Vagina (tissue), 2 donors: Measurements from ENCODE around the gene DYTN.

ENCODE experiments used
- CTCF ChIP-seq, 3 experiments: fragments of 450-650 bp in 2 of 3; fragments of 200-600 bp in 1 of 3; sonication (generic) in 1 of 3; IDR thresholded peaks; one replicate each; pipeline ENCODE4 v1.5.1; 2017 to 2019; ENCODE audit warnings: antibody characterized with exemption in 3 of 3, mild to moderate bottlenecking in 2 of 3, moderate library complexity in 2 of 3
- POLR2A ChIP-seq, 2 donors: fragments of 450-650 bp; IDR thresholded peaks; one replicate each; pipeline ENCODE4 v1.6.1; 2017; ENCODE audit warnings: antibody characterized with exemption in 2 of 2, mild to moderate bottlenecking in 2 of 2, moderate library complexity in 2 of 2
- POLR2AphosphoS5 ChIP-seq, 2 donors: sonication (generic); formaldehyde crosslinking; IDR thresholded peaks; one replicate each; pipeline ENCODE4 v1.9.0; 2017; ENCODE audit warnings: antibody characterized with exemption in 2 of 2, mild to moderate bottlenecking in 2 of 2, low read depth in 1 of 2; ENCODE audit not compliant: insufficient read depth in 1 of 2

GRCh38 chr2:206641226-206641625 is 77.0 kb downstream of the DYTN start:
- TF ChIP-seq CTCF (IDR thresholded peaks at IDR 0.05) (no peak), POLR2AphosphoS5 (IDR thresholded peaks at IDR 0.05; ENCODE audit: insufficient read depth in 1 of 2, low read depth in 1 of 2) (no peak), POLR2A (IDR thresholded peaks at IDR 0.05) (no peak)
